Gastrocnemius medialis (tissue), 4 donors: ENCODE measurements around the gene SCRN3. TPM values are rescaled to one million over a fixed set of nuclear protein-coding genes. Genes with fewer than 3 reads are reported as not detected.
"Not testable (repeated sequence)": the region's sequence is repeated elsewhere in the genome, so short reads cannot be mapped to it uniquely, and the experiment has no call there.

Experiments used
- ATAC-seq, 2 donors: fragments of 150-250 bp; one replicate each; pipeline ENCODE4 v1.9.1; 2016
- DNase-seq, 2 donors: peaks; one replicate each; pipeline ENCODE4 v3.0.0-alpha.2; 2019
- H3K27ac ChIP-seq, 4 donors: fragments of 200-600 bp; sonication (generic); 1 replicate in 1 of 4; 2 replicates in 3 of 4; pipeline ENCODE4 v1.5.1; 2016 to 2018; ENCODE audit warnings: mild to moderate bottlenecking in 2 of 4, moderate library complexity in 1 of 4
- H3K27me3 ChIP-seq, 3 donors: fragments of 200-600 bp; sonication (generic) in 2 of 3; 1 replicate in 1 of 3; 2 replicates in 2 of 3; pipeline versions ENCODE4 v1.5.1 to v1.6.0; 2016 to 2019; ENCODE audit warnings: mild to moderate bottlenecking in 1 of 3, moderate library complexity in 1 of 3
- H3K36me3 ChIP-seq, 2 donors: fragments of 200-600 bp; sonication (generic) in 1 of 2; one replicate each; pipeline ENCODE4 v1.5.1; 2017 to 2018
- H3K4me1 ChIP-seq, 2 donors: fragments of 200-600 bp; sonication (generic) in 1 of 2; one replicate each; pipeline ENCODE4 v1.5.1; 2016 to 2017; ENCODE audit warnings: mild to moderate bottlenecking in 2 of 2
- H3K4me3 ChIP-seq, 4 donors: fragments of 200-600 bp; sonication (generic) in 3 of 4; 1 replicate in 1 of 4; 2 replicates in 3 of 4; pipeline ENCODE4 v1.5.1; 2016 to 2019; ENCODE audit warnings: mild to moderate bottlenecking in 2 of 4
- H3K9me3 ChIP-seq, 3 donors: fragments of 200-600 bp; sonication (generic) in 2 of 3; 1 replicate in 1 of 3; 2 replicates in 2 of 3; pipeline ENCODE4 v1.5.1; 2016 to 2019
- CTCF ChIP-seq, 5 experiments: fragments of 450-650 bp in 3 of 5; fragments of 200-600 bp in 2 of 5; sonication (generic) in 2 of 5; IDR thresholded peaks in 4 of 5; conservative IDR thresholded peaks in 1 of 5; 1 replicate in 4 of 5; 2 replicates in 1 of 5; pipeline ENCODE4 v1.5.1; 2016 to 2019; ENCODE audit warnings: antibody characterized with exemption in 5 of 5, mild to moderate bottlenecking in 3 of 5, moderate library complexity in 3 of 5
- POLR2A ChIP-seq, 2 donors: fragments of 450-650 bp; IDR thresholded peaks; one replicate each; pipeline ENCODE4 v1.6.1; 2017; ENCODE audit warnings: antibody characterized with exemption in 2 of 2, mild to moderate bottlenecking in 2 of 2, moderate library complexity in 2 of 2
- in situ Hi-C, 4 donors: fragments of 200-750 bp; cut with MboI; loops; one replicate each; pipeline versions ENCODE4 v1.15.0 to v1.8.0; 2017; ENCODE audit warnings: low sequenced_read_pairs in 4 of 4
- intact Hi-C: fragments of 100-400 bp; cut with DNase I; formaldehyde crosslinking; loops from one replicate; pipeline ENCODE4 v1.15.1; 2023; ENCODE audit warnings: low total_unique reads
- total RNA-seq, 4 donors: library from RNA; depleted of rRNA; stranded (reverse); fragments of >200 nt; gene quantifications; one replicate each; pipeline versions ENCODE4 v1.1.0 to v1.2.3, GENCODE V29; 2016

The SCRN3 gene
- total RNA-seq, 4 donors from 2014 or later: 13.9 to 24.2 (median 20.7) TPM

GRCh38 chr2:174403628-174404027 is 8.1 kb downstream of the SCRN3 start:
- no peak for TF ChIP-seq POLR2A (IDR thresholded peaks at IDR 0.05)
- TF ChIP-seq CTCF (IDR thresholded peaks at IDR 0.05 in 4 of 5, conservative IDR thresholded peaks at IDR 0.05 in 1 of 5): no peak
- H3K27ac ChIP-seq: no peak overlapping the region
- ATAC-seq (no peak), DNase-seq (no peak)
- no peaks in the 10 kb centered on the region for H3K9me3 ChIP-seq
- intact Hi-C loops: no loop called here
- H3K36me3 ChIP-seq: peaks cover 0 to 35% of the 10 kb centered on the region in 2 donors
- no peak overlapping the region for H3K4me3 ChIP-seq
- no peaks in the 10 kb centered on the region for H3K27me3 ChIP-seq
- in situ Hi-C loops: no loop called here
- no peaks in the 10 kb centered on the region for H3K4me1 ChIP-seq

DNA sequence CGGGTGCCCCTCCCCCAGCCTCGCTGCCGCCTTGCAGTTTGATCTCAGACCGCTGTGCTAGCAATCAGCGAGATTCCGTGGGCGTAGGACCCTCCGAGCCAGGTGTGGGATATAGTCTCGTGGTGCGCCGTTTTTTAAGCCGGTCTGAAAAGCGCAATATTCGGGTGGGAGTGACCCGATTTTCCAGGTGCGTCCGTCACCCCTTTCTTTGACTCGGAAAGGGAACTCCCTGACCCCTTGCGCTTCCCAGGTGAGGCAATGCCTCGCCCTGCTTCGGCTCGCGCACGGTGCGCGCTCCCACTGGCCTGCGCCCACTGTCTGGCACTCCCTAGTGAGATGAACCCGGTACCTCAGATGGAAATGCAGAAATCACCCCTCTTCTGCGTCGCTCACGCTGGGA is 14.5 kb downstream of the SCRN3 start:
- ATAC-seq, intact Hi-C loops: not testable (repeated sequence)

DNA sequence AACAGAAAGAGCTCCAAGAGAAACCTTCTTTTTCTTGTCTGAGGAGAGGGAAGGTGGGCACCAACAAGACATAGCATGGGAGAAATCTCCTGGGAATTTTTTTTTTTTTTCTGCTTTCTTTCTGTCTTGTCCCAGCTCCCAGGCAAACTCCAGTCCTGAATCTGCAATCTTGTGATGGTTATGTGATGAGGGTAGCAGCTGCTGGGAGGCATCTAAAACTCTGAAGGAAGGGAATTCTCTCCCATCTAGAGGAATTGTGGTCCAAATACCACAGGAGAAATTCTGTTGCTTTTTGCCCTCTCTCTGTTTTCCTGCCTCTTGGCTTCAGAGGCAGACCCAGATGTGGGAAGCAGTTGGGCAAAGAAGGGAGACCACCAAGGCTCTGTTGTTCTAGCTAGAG is 16.7 kb downstream of the SCRN3 start:
- H3K36me3 ChIP-seq: peaks cover 0 to 11% of the 10 kb centered on the region in 2 donors
- no peaks in the 10 kb centered on the region for H3K27me3 ChIP-seq
- in situ Hi-C loops (no loop called here), intact Hi-C loops (no loop called here)
- H3K27ac ChIP-seq: no peak overlapping the region
- TF ChIP-seq POLR2A (IDR thresholded peaks at IDR 0.05) (no peak), CTCF (IDR thresholded peaks at IDR 0.05 in 4 of 5, conservative IDR thresholded peaks at IDR 0.05 in 1 of 5) (no peak)
- no peak overlapping the region for H3K4me3 ChIP-seq
- DNase-seq (no peak), ATAC-seq (no peak)
- H3K4me1 ChIP-seq: no peaks in the 10 kb centered on the region
- no peaks in the 10 kb centered on the region for H3K9me3 ChIP-seq

More for the DNA sequence above, 14.5 kb downstream of the SCRN3 start:
- peaks cover 0 to 11% of the 10 kb centered on the region in 2 donors for H3K36me3 ChIP-seq
- H3K4me1 ChIP-seq, H3K4me3 ChIP-seq, H3K9me3 ChIP-seq, H3K27ac ChIP-seq, DNase-seq, H3K27me3 ChIP-seq, in situ Hi-C loops: not testable (repeated sequence)

GRCh38 chr2:174428214-174428613 is 32.7 kb downstream of the SCRN3 start:
- no peak for TF ChIP-seq CTCF (IDR thresholded peaks at IDR 0.05 in 4 of 5, conservative IDR thresholded peaks at IDR 0.05 in 1 of 5)
- TF ChIP-seq POLR2A (IDR thresholded peaks at IDR 0.05): no peak
- no peak for ATAC-seq
- H3K9me3 ChIP-seq: no peaks in the 10 kb centered on the region
- no peaks in the 10 kb centered on the region for H3K27me3 ChIP-seq
- in situ Hi-C loops: no loop called here
- H3K4me3 ChIP-seq: no peak overlapping the region
- peaks cover 0 to 28% of the 10 kb centered on the region in 2 donors for H3K36me3 ChIP-seq
- H3K4me1 ChIP-seq: no peaks in the 10 kb centered on the region
- intact Hi-C loops: no loop called here
- no peak overlapping the region for H3K27ac ChIP-seq
- no peak for DNase-seq

DNA sequence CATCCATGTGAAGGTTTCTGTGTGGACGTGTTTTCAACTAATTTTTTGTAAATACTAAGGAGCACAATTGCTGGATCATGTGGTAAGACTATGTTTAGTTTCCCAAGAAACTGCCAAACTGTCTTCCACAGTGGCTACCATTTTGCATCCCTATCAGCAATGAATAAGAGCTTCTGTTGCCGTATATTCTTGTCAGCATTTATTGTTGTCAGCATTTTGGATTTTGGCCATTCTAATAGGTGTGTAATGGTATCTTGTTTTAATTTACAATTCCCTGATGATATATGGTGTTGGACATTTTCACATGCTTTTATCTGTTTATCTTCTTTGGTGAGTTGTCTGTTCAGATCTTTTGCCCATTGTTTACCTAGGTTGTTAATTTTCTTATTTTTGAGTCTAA is 34.5 kb downstream of the SCRN3 start:
- in situ Hi-C loops (no loop called here), intact Hi-C loops (no loop called here)
- H3K27ac ChIP-seq: no peak overlapping the region
- DNase-seq (no peak), ATAC-seq (no peak)
- H3K9me3 ChIP-seq: no peaks in the 10 kb centered on the region
- H3K27me3 ChIP-seq: no peaks in the 10 kb centered on the region
- TF ChIP-seq CTCF (IDR thresholded peaks at IDR 0.05 in 4 of 5, conservative IDR thresholded peaks at IDR 0.05 in 1 of 5) (no peak), POLR2A (IDR thresholded peaks at IDR 0.05) (no peak)
- peaks cover 0 to 30% of the 10 kb centered on the region in 2 donors for H3K36me3 ChIP-seq
- H3K4me3 ChIP-seq: no peak overlapping the region
- no peaks in the 10 kb centered on the region for H3K4me1 ChIP-seq
